SHP77 treated with DMSO at 0.1 percent for 48 hours (cell line): ENCODE results near the gene OSTF1.

Experiments used
- DNase-seq: peaks from one replicate; lab custom pipeline; 2025; lab: John Stamatoyannopoulos, UW

The OSTF1 gene, protein sequence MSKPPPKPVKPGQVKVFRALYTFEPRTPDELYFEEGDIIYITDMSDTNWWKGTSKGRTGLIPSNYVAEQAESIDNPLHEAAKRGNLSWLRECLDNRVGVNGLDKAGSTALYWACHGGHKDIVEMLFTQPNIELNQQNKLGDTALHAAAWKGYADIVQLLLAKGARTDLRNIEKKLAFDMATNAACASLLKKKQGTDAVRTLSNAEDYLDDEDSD

GRCh38 chr9:75087824-75088645 is at the start of gene OSTF1, which contains the start of gene NMRK1:
Gene OSTF1, plus strand, starts transcription at chr9:75088514. Its CDS starts 179 bp downstream, at chr9:75088693.
Gene NMRK1, minus strand, starts transcription at chr9:75088155. Its CDS starts 5,040 bp downstream, at chr9:75083115.
- peak; percentile 56 for DNase-seq

DNA sequence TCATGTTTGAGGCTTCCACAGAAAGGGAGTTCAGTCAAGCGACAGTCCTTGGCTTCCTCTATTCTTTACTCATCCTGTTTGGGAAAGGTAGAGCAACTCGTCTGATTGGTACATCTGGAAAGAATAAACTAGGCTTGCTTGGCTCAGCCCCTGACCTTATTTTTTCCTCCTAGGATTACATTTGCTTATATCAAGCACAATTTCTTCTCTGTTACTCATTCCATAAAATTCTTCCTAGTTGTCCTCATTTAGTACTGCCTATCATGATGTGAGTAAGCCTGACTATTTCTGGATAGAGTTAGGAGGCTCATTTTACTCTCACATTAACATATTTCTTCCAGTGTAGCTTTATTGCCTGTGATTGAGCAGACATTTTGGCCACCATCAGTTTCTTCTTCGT is 49.3 kb upstream of the OSTF1 start:
- no peak for DNase-seq

DNA sequence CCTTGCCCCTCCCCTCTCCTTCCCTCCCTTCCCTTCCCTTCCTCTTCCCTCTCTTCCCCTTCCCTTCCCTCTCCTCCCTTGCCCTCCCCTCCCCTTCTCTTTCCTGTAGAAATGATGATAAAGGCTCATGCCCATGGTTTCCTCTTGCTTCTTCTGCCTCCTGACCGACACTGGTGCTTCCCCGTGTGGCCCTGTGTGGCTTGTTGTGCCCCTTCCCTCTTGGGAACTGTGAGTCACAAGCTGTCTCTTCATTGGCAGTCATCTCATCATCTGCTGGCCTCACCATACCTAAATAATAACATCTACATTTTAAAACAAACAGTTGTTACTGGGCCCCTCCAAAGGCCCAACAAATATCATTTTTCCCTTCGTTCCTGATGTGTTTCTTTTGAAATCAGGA is 48.5 kb upstream of the OSTF1 start:
- no peak for DNase-seq

DNA sequence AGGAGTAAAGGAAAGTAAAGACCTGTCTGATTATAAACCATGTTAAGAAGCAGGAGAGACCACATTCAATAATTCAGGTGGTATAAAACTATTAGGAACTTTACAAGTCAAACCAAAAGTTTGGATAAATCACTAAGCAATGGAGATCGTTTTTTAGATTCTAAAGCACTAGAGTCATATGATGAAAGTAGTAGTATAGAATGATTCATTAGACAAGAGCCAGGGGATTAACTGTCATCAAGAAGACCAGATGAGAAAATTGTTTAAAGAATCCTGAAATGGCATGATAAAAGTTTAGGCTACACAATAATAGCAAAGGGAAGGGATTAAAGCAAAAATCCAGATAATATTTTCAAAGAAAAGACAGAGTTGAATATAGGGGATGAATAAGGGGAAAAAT is 47.3 kb upstream of the OSTF1 start:
- DNase-seq, result no peak

DNA sequence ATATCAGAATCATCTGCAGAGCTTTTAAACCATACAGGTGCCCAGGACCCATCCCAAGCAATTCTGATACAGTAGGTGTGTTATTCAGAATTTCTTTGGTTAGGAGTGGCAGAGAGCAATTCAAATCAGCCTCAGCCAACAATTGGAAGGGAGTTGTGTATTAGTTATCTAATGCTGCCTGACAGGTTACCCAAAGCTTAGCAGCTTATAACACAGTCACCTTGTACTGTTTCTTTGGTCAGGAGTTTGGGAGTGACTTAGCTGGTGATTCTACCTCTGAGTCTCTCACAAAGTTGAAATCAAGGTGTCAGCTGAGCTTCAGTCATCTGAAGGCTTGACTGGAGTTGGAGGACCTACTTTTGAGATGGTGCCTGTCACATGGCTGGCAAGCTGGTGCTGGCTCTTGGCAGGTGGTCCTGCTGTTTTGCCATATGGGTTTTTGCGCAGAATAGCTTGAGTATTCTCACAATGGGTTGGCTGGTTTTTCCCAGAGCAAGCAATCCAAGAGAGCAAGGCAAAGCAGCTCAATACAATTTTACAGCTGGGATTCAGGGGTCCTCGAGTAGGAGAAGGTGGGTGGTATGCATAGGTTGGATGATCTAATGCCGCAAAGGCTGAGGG is 41.5 kb upstream of the OSTF1 start:
- no peak for DNase-seq

DNA sequence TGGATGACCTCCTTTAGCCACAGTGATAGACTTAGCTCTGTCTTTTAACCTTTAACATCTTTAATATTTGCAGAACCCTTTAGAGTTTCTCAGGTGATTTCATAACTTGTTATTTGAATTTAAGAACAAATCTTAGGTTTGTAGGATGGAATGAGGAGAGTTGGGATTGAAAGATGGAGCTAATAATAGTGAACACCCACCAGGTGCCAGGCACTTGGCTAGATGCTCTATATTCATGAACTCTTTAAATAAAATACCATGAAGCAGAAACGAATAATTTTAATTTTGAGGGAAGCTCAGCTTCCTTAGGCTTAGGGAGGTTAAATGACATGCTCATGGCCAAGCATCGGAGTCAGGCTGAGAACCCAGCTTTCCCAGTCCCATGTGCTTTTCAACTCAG is 40.8 kb upstream of the OSTF1 start:
- no peak for DNase-seq

- no peak for DNase-seq
Observed at GRCh38 chr9:75051285-75051684, 37.0 kb upstream of the OSTF1 start.

GRCh38 chr9:75053869-75054268 is 34.4 kb upstream of the OSTF1 start:
- DNase-seq, result no peak

GRCh38 chr9:75054368-75055001 is 33.8 kb upstream of the OSTF1 start:
- DNase-seq, result no peak

DNA sequence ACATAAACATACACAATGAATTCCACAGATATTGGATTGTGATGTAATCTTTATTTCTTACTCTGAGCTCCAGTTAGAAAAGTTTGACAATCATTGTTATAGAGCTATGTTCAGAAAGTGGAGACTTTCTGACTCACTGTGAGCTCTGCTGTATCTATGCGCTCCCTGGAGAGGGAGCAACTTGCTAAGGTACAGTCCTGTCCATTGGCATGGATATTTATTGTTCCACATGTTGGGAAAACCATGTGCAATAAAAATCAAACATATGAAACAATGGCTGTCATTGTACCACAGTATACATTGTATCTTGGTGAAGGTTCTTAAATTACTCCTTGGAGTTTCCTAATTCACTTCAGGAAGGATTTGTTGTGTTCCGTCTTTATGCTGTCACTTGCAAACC is 27.1 kb upstream of the OSTF1 start:
- no peak for DNase-seq

GRCh38 chr9:75063556-75064305 is 24.6 kb upstream of the OSTF1 start:
- DNase-seq, result no peak

GRCh38 chr9:75064307-75065025 is 23.8 kb upstream of the OSTF1 start:
- DNase-seq, result no peak

DNA sequence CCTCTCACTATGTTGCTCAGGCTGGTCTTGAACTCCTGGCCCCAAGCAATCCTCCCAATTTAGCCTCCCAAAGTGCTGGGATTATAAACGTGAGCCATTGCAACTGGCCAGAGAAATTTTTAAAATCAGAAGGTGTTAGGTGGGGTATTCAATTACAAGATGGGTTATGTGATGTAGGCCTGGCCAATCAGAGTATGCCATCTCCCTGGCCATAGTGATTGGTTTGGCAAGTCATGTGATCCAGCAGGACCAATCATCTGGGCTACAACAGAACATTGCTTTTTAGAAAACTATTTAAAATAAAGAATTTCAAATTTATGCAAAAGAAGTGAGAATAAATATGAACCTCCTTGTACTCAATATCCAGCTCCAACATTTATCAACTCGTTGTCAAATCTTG is 22.8 kb upstream of the OSTF1 start:
- DNase-seq, result no peak

DNA sequence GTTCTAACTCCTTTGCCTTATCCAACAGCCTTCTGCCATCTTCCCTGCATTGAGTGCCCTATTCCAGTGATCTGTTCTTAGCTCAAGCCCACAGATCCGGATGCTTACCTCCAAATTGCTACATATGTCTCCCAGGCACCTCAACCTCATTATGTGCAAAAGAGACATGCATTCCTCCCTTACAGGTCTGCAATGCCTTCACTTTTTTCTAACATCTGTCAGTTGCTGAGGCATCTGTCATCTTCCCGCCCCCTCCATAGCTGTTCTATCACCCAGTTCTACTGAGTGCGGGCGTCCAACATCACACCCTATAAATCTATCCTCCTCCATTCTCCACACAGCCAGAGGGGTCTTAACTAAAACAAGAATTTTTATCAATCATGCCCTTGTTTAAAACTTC is 20.4 kb upstream of the OSTF1 start:
- DNase-seq, result no peak

GRCh38 chr9:75069171-75069570 is 19.1 kb upstream of the OSTF1 start:
- no peak for DNase-seq

DNA sequence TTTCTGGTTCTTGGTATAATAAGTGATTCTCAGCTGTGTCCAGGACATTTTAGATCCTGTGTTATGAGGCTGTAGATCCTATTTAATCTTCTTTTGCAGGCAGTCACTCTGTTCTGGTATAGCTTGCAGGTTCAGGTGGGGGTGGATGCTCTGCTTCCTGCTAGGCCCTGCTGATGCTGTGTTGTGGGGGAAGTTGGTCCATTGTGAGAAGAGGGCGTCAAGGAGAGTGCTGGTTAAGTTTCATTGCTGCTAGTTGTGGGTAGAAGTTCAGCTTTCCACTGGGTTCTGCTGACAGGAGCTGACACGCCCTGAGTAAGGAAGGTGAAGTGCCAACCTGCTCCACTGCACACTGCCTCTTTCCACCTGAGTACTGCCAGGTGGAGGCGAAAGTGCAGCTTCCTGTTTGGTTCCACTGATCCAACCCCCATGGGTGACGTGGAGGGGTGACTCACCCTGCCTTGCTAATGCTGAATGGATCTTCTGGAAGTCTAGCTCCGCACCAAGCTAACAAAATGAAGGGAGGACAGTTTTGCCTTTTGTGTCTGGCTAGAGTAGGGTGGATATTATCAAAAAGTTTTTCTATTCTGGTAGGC is 16.7 kb upstream of the OSTF1 start:
- DNase-seq, result no peak

- DNase-seq, result no peak
Observed at GRCh38 chr9:75072895-75073294, 15.4 kb upstream of the OSTF1 start.

DNA sequence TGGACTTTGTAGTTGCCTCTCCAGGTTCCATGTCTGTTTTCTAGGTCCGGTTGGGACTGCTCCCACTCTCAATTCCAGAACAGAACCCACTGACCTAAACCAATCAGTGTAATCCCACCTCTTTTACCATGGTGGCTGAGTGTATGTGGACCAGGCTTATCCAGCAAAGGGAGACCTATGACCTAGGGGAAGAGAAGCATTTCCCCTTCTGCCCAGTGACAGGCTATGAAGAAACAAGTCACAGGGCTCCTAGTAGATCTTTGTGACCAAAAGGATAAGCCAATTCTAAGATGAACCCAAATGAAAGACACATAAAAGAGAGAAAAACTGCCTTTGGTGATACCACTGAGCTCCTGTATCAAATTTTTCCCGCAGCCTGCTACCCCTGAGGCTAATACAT is 6.7 kb upstream of the OSTF1 start:
- no peak for DNase-seq

DNA sequence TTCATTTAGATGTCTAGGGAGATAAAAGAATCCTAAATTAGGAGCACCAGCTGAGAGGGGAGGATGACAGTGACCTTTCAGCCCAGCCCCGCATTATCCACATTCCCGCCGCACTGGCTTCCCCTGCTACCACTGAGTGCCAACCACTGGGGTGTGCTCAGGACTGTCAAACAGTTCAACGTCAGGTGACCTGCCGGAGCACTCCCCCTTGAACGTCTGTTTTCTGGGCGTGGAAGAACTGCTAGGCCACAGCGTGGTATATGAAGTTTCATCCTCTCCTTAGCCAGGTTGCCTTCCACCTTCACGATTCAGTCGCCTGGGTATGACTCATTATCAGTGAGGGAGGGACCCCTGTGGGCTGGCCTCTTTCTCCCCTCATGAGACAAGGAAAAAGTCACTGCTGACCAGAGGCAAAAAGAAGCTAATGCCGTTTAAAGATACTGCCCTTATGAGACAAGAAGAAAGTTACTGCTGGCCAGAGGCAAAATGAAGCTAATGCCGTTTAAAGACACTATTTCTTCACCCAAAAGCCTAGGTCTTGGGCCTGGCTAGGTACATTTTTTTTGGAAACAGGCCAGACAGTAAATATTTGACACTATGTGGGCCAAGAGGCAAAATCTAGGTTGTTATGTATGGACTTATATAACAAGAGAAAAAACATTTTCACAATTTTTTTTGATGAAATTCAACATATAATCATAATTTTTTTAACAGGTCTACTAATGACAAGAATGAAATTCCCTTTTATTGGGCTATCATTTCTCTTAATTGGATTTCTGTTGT is 4.9 kb upstream of the OSTF1 start:
- DNase-seq, result no peak

DNA sequence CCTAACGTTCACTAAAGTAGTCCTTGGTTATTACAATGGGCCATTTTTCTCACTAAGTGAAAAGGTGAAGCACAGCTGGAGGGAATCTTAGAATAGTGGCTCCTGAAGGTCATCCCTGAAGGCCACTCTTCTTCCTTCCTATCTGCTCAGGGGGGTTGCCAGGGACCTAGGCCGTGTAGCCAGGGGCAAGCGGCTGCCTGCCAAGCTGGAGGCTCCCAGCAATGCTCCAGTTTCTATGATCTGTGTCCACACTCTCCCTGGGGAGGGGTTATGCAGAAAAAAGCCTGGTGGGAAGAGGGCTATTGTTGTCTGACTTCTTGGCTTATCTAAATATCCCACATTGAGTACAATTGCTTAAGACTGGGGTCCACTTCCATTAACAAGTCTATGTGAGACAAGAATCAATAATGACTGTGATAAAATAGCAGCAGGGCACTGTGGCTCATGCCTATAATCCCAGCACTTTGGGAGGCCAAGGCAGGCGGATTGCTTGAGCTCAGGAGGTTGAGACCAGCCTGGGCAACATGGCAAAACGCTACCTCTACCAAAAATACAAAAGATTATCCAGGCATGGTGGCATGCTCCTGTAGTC is 4.1 kb upstream of the OSTF1 start:
- no peak for DNase-seq
